Adrenal gland (tissue), 5 donors: ENCODE measurements around the gene POU4F3.

Experiments used
- POLR2A ChIP-seq, 2 donors: fragments of 450-650 bp; IDR thresholded peaks; one replicate each; pipeline ENCODE4 v1.6.1; 2017; ENCODE audit warnings: antibody characterized with exemption in 2 of 2, mild to moderate bottlenecking in 2 of 2, moderate library complexity in 1 of 2
- TF ChIP-seq, protein P1 (sequence below), 6 experiments: fragments of 450-650 bp in 4 of 6; fragments of 200-600 bp in 2 of 6; sonication (generic) in 1 of 6; IDR thresholded peaks; 1 replicate in 5 of 6; 2 replicates in 1 of 6; pipeline versions ENCODE4 v1.5.1 to v1.8.0; 2016 to 2021; ENCODE audit warnings: antibody characterized with exemption in 6 of 6, mild to moderate bottlenecking in 2 of 6, moderate library complexity in 1 of 6
- donor health status: DM: no; HTN: no; CAD: no.

DNA sequence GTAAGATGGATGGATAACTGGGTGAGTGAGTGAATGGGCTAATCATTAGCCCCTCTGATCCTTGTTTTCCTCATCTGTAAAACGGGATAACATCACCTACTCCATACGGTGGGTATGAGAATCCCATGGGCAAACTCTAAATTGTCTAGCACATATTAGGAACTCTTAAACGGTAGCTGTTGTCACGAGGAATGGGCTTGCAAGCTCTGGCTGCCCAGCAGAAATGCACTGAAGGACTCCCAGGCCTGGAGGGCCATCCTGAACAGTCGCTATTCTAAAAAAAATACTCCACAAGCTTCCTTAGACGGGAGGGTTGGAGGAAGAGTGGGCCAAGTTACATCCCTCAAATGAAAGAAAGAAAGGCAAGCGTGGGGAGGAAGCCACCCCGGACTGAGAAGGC is 711 bp upstream of the POU4F3 start:
- TF ChIP-seq, protein P1, sequence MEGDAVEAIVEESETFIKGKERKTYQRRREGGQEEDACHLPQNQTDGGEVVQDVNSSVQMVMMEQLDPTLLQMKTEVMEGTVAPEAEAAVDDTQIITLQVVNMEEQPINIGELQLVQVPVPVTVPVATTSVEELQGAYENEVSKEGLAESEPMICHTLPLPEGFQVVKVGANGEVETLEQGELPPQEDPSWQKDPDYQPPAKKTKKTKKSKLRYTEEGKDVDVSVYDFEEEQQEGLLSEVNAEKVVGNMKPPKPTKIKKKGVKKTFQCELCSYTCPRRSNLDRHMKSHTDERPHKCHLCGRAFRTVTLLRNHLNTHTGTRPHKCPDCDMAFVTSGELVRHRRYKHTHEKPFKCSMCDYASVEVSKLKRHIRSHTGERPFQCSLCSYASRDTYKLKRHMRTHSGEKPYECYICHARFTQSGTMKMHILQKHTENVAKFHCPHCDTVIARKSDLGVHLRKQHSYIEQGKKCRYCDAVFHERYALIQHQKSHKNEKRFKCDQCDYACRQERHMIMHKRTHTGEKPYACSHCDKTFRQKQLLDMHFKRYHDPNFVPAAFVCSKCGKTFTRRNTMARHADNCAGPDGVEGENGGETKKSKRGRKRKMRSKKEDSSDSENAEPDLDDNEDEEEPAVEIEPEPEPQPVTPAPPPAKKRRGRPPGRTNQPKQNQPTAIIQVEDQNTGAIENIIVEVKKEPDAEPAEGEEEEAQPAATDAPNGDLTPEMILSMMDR (IDR thresholded peaks at IDR 0.05), result no peak
- TF ChIP-seq POLR2A (IDR thresholded peaks at IDR 0.05), result no peak
